HL-60 (cell line): ENCODE data around the gene NUP35.

ENCODE experiments used
- CTCF ChIP-seq: IDR thresholded peaks from one replicate; pipeline ENCODE4 v1.5.1; 2011; ENCODE audit warnings: low read length, control low read depth, inconsistent platforms; ENCODE audit not compliant: insufficient read depth
- GABPA ChIP-seq: IDR thresholded peaks from 2 replicates; pipeline ENCODE4 v1.6.1; 2012; ENCODE audit warnings: low read depth
- POLR2AphosphoS5 ChIP-seq: IDR thresholded peaks from 2 replicates; pipeline ENCODE4 v1.6.1; 2012; ENCODE audit warnings: low read depth

DNA sequence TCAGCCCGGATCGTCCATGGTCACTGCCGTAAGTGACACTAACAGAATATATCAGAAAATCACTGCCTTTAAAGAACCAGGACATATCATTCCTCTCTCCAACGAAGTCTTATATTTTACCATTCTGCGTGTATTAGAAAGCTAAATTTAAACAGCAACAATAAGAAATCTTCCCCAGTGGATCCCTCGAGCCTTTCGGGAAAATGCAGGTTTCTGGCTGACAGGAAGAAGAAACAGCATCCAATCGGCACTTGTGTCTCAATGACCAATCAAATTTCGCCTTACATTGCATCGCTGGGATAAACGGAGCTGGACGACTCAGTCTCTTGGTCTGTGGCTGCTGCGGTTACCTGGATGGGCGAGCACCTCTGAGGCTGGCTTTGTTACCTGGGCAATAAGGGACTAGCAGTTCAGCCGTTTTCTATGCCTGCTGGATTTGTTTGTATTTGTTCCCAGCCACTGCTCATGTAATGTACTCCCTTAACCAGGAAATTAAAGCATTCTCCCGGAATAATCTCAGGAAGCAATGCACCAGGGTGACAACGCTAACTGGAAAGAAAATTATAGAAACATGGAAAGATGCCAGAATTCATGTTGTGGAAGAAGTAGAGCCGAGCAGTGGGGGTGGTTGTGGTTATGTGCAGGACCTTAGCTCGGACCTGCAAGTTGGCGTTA, 45.6 kb upstream of the NUP35 start, which contains the start of gene DUSP19:
- TF ChIP-seq CTCF (no peak), GABPA (no peak), POLR2AphosphoS5 (peak; percentile 69; the same call in 1 of the 2 replicates)
